HG02870 (cell line): ENCODE results near the gene OR2T27.
A peak's percentile ranks its signal among the peaks of the same experiment; 100 is the strongest.
"Not testable (repeated sequence)": the region's sequence is repeated elsewhere in the genome, so short reads cannot be mapped to it uniquely, and the experiment has no call there.

Source experiments
- ATAC-seq: cut with Tn5 transposase; IDR thresholded peaks from one replicate; pipeline ENCODE4 v1.9.1; 2021; ENCODE audit warnings: mild to moderate bottlenecking, moderate library complexity; ENCODE audit not compliant: unreplicated experiment

OR2T27 gene

DNA sequence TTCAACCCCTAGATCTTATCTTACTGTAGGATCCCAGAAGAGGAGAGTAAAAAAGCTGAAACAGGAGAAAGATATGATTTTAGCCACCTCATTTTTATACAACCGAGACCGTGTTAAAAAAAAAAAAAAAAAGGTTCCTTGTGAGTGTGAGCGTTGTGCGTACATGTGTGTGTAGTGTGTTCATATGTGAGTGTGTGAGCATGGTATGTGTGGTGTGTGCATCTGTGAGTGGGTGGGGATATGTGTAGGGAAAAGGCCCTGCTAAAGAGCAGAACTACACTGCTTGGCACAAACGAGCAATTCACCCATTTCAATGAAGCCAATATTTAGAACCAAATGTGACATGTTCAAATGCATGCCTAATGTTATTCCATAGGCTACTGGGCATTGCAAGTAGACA is 13.7 kb downstream of the OR2T27 start:
- not testable (repeated sequence) for ATAC-seq

GRCh38 chr1:248640906-248641305 is 14.4 kb downstream of the OR2T27 start:
- peak; percentile 33 for ATAC-seq

- peak; percentile 39 for ATAC-seq
Observed at GRCh38 chr1:248639652-248640051, 15.7 kb downstream of the OR2T27 start.

GRCh38 chr1:248636612-248637011 is 18.7 kb downstream of the OR2T27 start:
- ATAC-seq: not testable (repeated sequence)

DNA sequence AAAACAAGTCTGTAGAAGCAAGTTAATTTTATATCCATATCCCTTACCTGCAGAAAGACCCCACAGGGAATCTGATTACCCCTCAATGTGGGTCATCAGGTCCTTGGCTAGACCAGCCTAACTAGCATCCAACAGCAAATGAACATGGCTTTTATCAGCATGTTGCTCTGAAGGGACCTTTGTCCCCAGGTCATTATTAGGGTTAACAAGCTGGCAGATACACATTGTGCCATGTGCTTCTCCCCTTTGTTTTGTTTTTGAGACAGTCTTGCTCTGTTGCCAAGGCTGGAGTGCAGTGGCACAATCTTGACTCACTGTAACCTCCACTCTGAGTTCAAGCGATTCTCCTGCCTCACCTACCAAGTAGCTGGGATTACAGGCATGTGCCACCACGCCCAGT is 20.3 kb downstream of the OR2T27 start, which contains the start of gene OR2T11:
OR2T11 (minus strand) TSS at position 101 of the 400 bp plus-strand sequence. CDS start 7,963 bp downstream, outside the sequence.
- not testable (repeated sequence) for ATAC-seq

DNA sequence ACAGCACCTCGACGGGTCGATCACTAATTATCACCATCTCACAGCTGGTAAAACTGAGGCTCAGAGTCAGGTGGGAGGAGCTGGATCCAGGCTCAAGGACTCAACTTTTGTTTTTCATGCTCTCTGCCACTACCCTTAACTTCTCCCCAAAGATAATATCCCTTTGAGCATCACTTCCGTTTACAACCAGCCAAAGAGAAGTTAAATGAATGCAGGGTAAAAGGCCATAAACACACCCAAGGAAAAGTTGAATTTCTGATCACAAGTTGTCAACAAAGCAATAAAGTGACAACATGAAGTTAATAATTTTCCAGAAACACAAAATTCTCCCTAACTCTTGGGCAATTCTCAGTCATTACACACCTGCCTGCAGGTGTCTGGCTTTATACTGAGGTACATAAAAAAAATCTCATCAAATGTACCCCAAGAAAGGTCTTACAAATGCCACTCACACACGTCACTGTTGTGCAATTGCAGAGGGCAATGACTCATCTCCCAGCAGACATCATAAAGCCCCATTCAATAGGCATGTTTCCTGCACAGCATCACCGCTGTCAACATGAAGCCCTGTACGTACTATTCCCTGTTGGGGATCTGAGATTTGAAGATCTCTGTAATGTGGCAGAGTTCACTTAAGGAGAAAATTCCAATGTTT is 23.8 kb downstream of the OR2T27 start:
- no peak for ATAC-seq

DNA sequence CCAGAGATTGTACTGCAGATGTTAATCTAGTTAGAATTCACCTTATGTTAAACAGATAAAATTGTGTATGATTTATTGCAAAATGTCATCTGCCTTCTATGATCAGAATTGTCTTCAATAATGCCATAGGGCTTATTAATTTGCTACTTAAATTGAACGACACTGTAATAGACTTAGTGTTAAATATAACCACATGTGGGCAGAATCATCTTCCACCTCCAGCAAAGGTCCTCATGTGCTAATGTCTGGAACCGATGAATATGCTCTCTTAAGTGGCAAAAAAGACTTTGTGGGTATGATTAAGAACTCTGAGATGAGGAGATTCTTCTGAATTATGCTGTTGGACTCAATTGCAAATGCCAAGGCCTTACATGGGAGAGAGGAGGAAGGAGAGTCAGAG is 24.8 kb downstream of the OR2T27 start:
- ATAC-seq: no peak

- peak; percentile 99 for ATAC-seq
Observed at GRCh38 chr1:248627971-248628844, 27.1 kb downstream of the OR2T27 start.

DNA sequence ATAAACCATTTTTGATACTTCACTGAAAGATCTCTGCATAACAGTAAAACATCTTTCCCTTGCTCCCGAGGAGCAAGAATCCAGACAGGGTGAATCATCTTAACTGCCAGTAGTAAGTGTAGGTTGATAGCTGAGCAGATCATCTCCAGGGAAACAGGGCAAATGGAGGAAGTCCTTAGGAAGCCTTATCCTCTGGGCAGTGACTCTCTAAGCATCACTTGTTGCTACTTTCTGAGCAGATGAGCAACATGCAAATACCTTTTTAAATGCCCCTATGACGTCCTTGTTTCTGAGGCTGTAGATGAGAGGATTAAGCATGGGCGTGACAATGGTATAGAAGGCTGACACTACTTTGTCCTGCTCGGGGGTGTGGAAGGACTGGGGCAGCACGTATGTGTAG is 29.4 kb downstream of the OR2T27 start:
- ATAC-seq: no peak

DNA sequence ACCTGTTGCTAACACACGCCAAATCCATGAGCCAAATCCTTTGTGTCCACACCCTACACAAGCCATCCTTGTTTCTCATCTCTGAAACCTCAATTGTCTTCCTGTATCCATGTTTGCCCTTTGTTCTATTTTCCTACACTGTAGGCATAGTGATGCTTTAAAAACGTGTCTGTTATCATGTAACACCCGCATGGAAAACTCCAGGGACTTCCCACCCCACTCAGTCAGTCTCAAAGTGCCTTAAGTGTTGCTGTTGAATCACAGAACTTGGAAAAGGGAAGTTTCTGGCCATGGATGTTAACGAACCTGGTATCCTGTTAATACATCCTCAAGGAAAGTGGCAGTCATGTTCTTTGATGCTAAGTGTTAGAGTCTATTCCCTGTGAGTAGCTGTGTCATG is 30.2 kb downstream of the OR2T27 start:
- no peak for ATAC-seq

DNA sequence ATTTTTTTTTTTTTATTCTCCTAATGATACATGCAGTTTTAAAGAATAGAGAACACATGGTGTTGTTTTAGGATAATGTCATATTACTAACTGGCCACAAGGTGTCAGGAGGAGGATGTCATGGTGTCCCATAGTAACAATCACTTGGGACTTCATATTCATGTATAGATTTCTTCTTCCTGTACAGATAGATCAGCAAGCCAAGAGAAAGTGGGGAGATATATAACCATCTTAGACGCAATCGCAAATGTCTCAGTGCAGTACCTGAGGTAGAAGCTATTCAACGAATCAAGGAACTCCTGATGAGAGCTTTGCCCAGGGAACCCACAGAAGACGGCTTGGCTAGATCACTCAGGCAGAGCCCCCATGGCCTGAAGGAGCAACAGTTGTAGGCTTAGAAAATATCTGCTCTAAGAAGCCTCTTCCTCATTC is 32.7 kb downstream of the OR2T27 start:
- ATAC-seq: peak; percentile 90

GRCh38 chr1:248621770-248622169 is 33.6 kb downstream of the OR2T27 start:
- ATAC-seq: no peak

- no peak for ATAC-seq
Observed at GRCh38 chr1:248618878-248619277, 36.5 kb downstream of the OR2T27 start.

GRCh38 chr1:248618119-248618518 is 37.2 kb downstream of the OR2T27 start:
- ATAC-seq: no peak

DNA sequence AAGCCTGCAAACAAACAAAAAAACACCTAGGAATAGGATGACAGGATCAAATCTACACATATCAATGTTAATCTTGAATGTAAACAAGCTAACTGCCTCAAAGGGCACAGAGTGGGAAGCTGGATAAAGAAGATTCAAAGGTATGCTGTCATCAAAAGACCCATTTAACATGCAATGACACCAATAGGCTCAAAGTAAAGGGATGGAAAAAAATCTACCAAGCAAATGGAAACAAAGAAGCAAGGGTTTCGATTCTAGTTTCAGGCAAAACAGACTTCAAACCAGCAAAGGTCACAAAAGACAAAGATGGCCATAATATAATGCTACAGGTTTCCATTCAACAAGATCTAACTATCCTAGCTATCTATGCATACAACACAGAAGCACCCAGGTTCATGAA is 41.6 kb downstream of the OR2T27 start:
- ATAC-seq: peak; percentile 81

DNA sequence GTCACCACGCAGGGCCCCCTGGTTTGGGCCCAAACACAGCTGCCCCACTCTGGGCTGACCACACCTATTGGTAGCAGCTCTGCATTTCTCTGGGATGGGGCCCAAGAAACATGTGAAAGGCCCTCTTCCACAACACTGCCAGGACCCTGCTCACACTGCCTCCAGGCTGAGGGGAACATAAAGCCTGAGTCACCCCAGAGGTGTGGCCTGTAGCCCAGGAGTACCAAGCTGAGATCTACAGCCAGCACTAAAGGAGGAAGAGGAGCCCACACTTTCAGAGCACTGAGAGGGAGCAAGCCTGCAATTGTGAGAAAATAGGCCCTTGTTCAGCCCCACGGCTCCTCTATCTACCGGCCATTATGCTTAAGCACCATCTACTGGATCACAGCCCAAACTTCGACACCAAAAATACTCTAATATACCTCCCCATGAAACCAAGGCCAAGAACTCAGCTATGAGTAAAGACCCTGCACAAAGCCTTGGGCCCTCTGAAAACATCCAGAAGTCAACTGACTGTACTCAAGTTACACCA is 43.4 kb downstream of the OR2T27 start:
- ATAC-seq: no peak

- no peak for ATAC-seq
Observed at GRCh38 chr1:248610301-248610700, 45.0 kb downstream of the OR2T27 start.
